GM21717 (cell line): ENCODE data around the gene MS4A3.
"Not testable (repeated sequence)": the region's sequence is repeated elsewhere in the genome, so short reads cannot be mapped to it uniquely, and the experiment has no call there.

Experiments used
- ATAC-seq: cut with Tn5 transposase; IDR thresholded peaks from one replicate; pipeline ENCODE4 v1.9.1; 2021; ENCODE audit warnings: mild to moderate bottlenecking, moderate library complexity; ENCODE audit not compliant: unreplicated experiment

Gene MS4A3

DNA sequence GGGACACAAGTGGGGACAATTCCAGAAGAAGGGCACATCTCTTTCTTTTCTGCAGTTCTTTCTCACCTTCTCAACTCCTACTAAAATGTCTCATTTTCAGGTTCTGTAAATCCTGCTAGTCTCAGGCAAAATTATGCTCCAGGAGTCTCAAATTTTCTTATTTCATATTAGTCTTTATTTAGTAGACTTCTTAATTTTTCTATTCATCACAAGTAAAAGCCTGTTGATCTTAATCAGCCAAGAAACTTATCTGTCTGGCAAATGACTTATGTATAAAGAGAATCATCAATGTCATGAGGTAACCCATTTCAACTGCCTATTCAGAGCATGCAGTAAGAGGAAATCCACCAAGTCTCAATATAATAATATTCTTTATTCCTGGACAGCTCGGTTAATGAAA is 31.9 kb downstream of the MS4A3 start, which contains the start of gene MS4A2:
MS4A2 (plus strand) TSS at position 301 of the 400 bp plus-strand sequence. CDS start 102 bp downstream, outside the sequence.
- ATAC-seq = no peak

DNA sequence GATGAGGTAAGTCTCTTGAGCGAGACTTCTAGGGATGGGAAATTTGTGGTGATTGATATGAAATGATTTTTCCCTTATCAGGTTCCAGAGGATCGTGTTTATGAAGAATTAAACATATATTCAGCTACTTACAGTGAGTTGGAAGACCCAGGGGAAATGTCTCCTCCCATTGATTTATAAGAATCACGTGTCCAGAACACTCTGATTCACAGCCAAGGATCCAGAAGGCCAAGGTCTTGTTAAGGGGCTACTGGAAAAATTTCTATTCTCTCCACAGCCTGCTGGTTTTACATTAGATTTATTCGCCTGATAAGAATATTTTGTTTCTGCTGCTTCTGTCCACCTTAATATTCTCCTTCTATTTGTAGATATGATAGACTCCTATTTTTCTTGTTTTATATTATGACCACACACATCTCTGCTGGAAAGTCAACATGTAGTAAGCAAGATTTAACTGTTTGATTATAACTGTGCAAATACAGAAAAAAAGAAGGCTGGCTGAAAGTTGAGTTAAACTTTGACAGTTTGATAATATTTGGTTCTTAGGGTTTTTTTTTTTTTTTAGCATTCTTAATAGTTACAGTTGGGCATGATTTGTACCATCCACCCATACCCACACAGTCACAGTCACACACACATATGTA is 39.1 kb downstream of the MS4A3 start:
- ATAC-seq = no peak

- no peak for ATAC-seq
Measured at GRCh38 chr11:60097189-60097588, 40.7 kb downstream of the MS4A3 start.

DNA sequence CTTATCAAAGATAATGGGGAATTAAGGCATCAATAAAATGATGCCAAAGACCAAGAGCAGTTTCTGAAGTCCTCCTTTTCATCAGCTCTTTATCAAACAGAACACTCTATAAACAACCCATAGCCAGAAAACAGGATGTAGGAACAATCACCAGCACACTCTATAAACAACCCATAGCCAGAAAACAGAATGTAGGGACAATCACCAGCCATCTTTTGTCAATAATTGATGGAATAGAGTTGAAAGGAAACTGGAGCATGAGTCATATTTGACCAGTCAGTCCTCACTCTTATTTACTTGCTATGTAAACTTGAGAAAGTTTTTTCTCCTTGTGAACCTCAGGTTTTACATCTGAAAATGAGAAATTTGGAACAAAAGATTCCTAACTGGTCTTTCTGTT is 42.0 kb downstream of the MS4A3 start:
- no peak for ATAC-seq

DNA sequence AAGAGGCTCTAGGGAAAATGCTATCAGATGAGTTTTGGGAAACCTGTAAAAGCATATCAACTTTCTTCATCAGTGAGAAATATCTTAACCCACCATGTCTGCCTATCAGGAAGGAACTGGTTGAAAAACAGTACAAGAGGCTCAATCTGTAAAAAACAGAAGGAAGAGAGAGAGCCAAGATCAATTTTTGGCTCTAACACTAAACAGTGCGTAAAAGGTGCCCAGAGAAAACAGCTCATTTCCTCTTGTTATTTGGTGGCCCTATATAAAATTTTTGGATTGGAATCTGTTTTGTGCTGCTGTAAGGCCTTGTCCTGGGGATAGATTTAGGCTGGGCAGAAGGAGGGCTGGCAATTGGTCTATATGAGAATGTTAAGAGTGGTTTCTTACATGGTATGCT is 44.1 kb downstream of the MS4A3 start:
- ATAC-seq = no peak

DNA sequence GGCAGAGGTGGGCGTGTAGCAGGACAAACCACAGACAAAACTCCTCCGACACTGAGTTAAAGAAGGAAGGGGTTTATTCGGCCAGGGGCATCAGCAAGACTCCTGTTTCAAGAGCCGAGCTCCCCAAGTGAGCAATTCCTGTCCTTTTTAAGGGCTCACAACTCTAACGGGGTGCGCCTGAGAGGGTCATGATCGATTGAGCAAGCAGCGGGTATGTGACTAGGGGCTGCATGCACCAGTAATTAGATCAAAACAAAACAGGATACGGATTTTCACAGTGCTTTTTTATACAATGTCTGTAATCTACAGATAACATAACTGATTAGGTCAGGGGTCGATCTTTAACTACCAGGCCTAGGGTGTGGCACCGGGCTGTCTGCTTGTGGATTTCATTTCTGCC is 44.9 kb downstream of the MS4A3 start:
- not testable (repeated sequence) for ATAC-seq

- not testable (repeated sequence) for ATAC-seq
Measured at GRCh38 chr11:60104471-60105115, 48.1 kb downstream of the MS4A3 start.

- ATAC-seq = not testable (repeated sequence)
Measured at GRCh38 chr11:60108631-60109030, 52.2 kb downstream of the MS4A3 start.

- ATAC-seq = no peak
Measured at GRCh38 chr11:60111793-60112192, 55.3 kb downstream of the MS4A3 start.

GRCh38 chr11:60116996-60117790 is 60.7 kb downstream of the MS4A3 start:
- ATAC-seq = no peak

DNA sequence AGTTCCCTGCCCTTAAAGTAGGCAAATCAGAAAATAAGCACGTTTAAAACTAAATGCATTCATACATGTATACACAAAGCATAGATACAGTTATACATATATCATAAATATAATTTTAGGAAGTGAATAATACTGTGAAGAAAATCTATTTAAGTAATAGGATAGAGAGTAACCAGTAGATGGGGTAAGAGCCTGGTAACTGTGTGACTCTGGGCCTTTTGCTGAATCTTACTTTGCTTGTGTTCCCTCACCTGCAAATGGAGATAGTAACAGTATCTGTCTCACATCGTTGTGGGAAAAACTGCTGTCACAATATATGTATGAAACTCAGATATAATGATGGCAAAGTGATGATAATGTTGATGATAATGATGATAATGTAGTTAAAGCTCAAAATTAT is 61.9 kb downstream of the MS4A3 start:
- no peak for ATAC-seq

DNA sequence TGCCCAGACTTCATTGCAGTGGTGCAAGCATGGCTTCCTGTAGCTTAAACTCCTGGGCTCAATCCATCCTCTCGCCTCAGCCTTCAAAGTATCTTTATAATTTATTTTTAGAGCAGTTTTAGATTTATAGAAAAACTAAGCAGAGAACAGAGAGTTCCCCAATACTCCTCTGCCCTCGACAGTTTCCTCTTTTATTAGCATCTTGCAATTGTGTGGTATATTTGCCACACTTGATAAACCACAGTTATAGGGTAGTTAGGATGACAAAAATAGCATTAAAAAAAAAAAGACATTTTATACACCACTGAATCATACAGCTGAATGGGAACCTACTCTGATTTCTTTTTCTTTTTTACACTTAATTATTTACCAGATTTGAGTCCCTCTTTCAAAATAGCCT is 63.2 kb downstream of the MS4A3 start:
- no peak for ATAC-seq
